NCI-H2029 treated with DMSO at 0.1 percent for 48 hours (cell line): ENCODE data around the gene BUB1.
"Not testable (repeated sequence)": the region's sequence is repeated elsewhere in the genome, so short reads cannot be mapped to it uniquely, and the experiment has no call there.

Experiments used
- DNase-seq: peaks from one replicate; lab custom pipeline; 2025; lab: John Stamatoyannopoulos, UW

The BUB1 gene

GRCh38 chr2:110591973-110592372 is 85.9 kb downstream of the BUB1 start:
- DNase-seq, result not testable (repeated sequence)

GRCh38 chr2:110589677-110590330 is 88.1 kb downstream of the BUB1 start:
- not testable (repeated sequence) for DNase-seq

GRCh38 chr2:110588520-110588919 is 89.3 kb downstream of the BUB1 start:
- DNase-seq, result not testable (repeated sequence)
